WTC11 (cell line): Measurements from ENCODE around the gene TMX1. TPM values are rescaled to one million over a fixed set of nuclear protein-coding genes. Genes with fewer than 3 reads are reported as not detected.

Source experiments
- ATAC-seq: fragments of 200-7000 bp; cut with Tn5 transposase; 2 replicates; pipeline ENCODE4 v1.10.0; 2021; ENCODE audit warnings: mild to moderate bottlenecking, moderate library complexity
- CTCF ChIA-PET: fragments of 300-600 bp; sonication (Branson Sonifier 250); formaldehyde crosslinking; loops from one replicate; lab custom pipeline; 2021; ENCODE audit warnings: antibody characterized with exemption; lab: Charles Lee
- POLR2A ChIA-PET: fragments of 350-600 bp; sonication (Branson Sonifier 250); formaldehyde crosslinking; loops from one replicate; lab custom pipeline; 2021; ENCODE audit warnings: antibody characterized with exemption; lab: Charles Lee
- DNase-seq: peaks from one replicate; pipeline ENCODE4 v3.0.0; 2021; ENCODE audit warnings: low spot score
- H3K27ac Mint-ChIP-seq: 2 replicates; pipeline ENCODE4 v1.8.0; 2021; ENCODE audit warnings: mixed read lengths
- H3K27me3 Mint-ChIP-seq: 2 replicates; pipeline ENCODE4 v1.8.0; 2021; ENCODE audit warnings: low read depth, mild to moderate bottlenecking, moderate library complexity, mixed read lengths
- H3K36me3 Mint-ChIP-seq: 2 replicates; pipeline ENCODE4 v1.8.0; 2021; ENCODE audit warnings: mixed read lengths
- H3K4me1 Mint-ChIP-seq: 2 replicates; pipeline ENCODE4 v1.8.0; 2022; ENCODE audit warnings: mixed read lengths
- H3K4me3 Mint-ChIP-seq: 2 replicates; pipeline ENCODE4 v1.8.0; 2021; ENCODE audit warnings: mild to moderate bottlenecking, moderate library complexity, mixed read lengths
- H3K9me3 Mint-ChIP-seq: 2 replicates; pipeline ENCODE4 v1.8.0; 2021; ENCODE audit warnings: mixed read lengths
- CREB1 ChIP-seq: sonication (generic); formaldehyde crosslinking; IDR thresholded peaks from 2 replicates; pipeline ENCODE4 v1.8.0; 2023; ENCODE audit warnings: mild to moderate bottlenecking, missing genetic modification reagents
- CREM ChIP-seq: sonication (generic); formaldehyde crosslinking; IDR thresholded peaks from 2 replicates; pipeline ENCODE4 v1.8.1; 2022; ENCODE audit warnings: mild to moderate bottlenecking, missing genetic modification reagents, moderate library complexity
- IRF2 ChIP-seq: sonication (generic); formaldehyde crosslinking; IDR thresholded peaks from 2 replicates; pipeline ENCODE4 v1.8.0; 2022; ENCODE audit warnings: low read depth, missing genetic modification reagents, borderline replicate concordance
- JAZF1 ChIP-seq: fragments of 250-450 bp; sonication (Bioruptor Pico); IDR thresholded peaks from 2 replicates; pipeline ENCODE4 v1.9.0; 2021; ENCODE audit warnings: moderate library complexity, mild to moderate bottlenecking, inconsistent platforms
- MXD4 ChIP-seq: fragments of 250-450 bp; sonication (Bioruptor Pico); IDR thresholded peaks from 2 replicates; pipeline ENCODE4 v1.8.0; 2021; ENCODE audit warnings: mild to moderate bottlenecking, moderate library complexity, borderline replicate concordance
- NR1H2 ChIP-seq: sonication (generic); formaldehyde crosslinking; IDR thresholded peaks from 2 replicates; pipeline ENCODE4 v1.9.0; 2021; ENCODE audit warnings: mild to moderate bottlenecking, moderate library complexity, missing genetic modification reagents
- PRRX2 ChIP-seq: fragments of 250-450 bp; sonication (Bioruptor Pico); IDR thresholded peaks from 2 replicates; pipeline ENCODE4 v1.8.0; 2021; ENCODE audit warnings: mild to moderate bottlenecking
- SP1 ChIP-seq: sonication (generic); formaldehyde crosslinking; conservative IDR thresholded peaks from 2 replicates; pipeline ENCODE4 v1.8.1; 2022; ENCODE audit warnings: missing genetic modification reagents
- TCF7 ChIP-seq: sonication (generic); formaldehyde crosslinking; IDR thresholded peaks from 2 replicates; pipeline ENCODE4 v1.8.0; 2022; ENCODE audit warnings: mild to moderate bottlenecking, low read depth, missing genetic modification reagents, moderate library complexity
- TEAD1 ChIP-seq: sonication (generic); formaldehyde crosslinking; IDR thresholded peaks from 2 replicates; pipeline ENCODE4 v1.8.0; 2022; ENCODE audit warnings: mild to moderate bottlenecking, missing genetic modification reagents
- ZBTB21 ChIP-seq: sonication (generic); formaldehyde crosslinking; IDR thresholded peaks from 2 replicates; pipeline ENCODE4 v1.8.1; 2023; ENCODE audit warnings: mild to moderate bottlenecking, missing genetic modification reagents, borderline replicate concordance
- ZNF232 ChIP-seq: sonication (generic); formaldehyde crosslinking; IDR thresholded peaks from 2 replicates; pipeline ENCODE4 v1.8.0; 2022; ENCODE audit warnings: mild to moderate bottlenecking, missing genetic modification reagents
- ZNF263 ChIP-seq: sonication (generic); formaldehyde crosslinking; IDR thresholded peaks from 2 replicates; pipeline ENCODE4 v1.8.1; 2022; ENCODE audit warnings: low read depth, mild to moderate bottlenecking, moderate library complexity, missing genetic modification reagents
- ZNF396 ChIP-seq: fragments of 250-450 bp; sonication (Bioruptor Pico); IDR thresholded peaks from 2 replicates; pipeline ENCODE4 v1.8.0; 2021; ENCODE audit warnings: mild to moderate bottlenecking, moderate library complexity, borderline replicate concordance
- ZNF416 ChIP-seq: fragments of 250-450 bp; sonication (Bioruptor Pico); IDR thresholded peaks from 2 replicates; pipeline ENCODE4 v1.9.0; 2021; ENCODE audit warnings: mild to moderate bottlenecking, inconsistent platforms
- ZNF423 ChIP-seq: fragments of 250-450 bp; sonication (Bioruptor Pico); IDR thresholded peaks from 2 replicates; pipeline ENCODE4 v2.1.2; 2022; ENCODE audit warnings: mild to moderate bottlenecking, moderate library complexity
- ZNF671 ChIP-seq: fragments of 250-450 bp; sonication (Bioruptor Pico); IDR thresholded peaks from 2 replicates; pipeline ENCODE4 v1.8.0; 2021; ENCODE audit warnings: mild to moderate bottlenecking
- total RNA-seq: library from RNA; stranded (reverse); gene quantifications from 3 replicates; pipeline ENCODE4 v1.2.3, GENCODE V29; 2021
- TF ChIP-seq, protein P1 (sequence below): sonication (generic); formaldehyde crosslinking; IDR thresholded peaks from 2 replicates; pipeline ENCODE4 v1.8.1; 2023; ENCODE audit warnings: mild to moderate bottlenecking, missing genetic modification reagents, borderline replicate concordance
- TF ChIP-seq, protein P2 (sequence below): sonication (generic); formaldehyde crosslinking; IDR thresholded peaks from 2 replicates; pipeline ENCODE4 v1.8.1; 2023; ENCODE audit warnings: mild to moderate bottlenecking, missing genetic modification reagents, moderate library complexity
- TF ChIP-seq, protein P3 (sequence below): sonication (generic); formaldehyde crosslinking; IDR thresholded peaks from 2 replicates; pipeline ENCODE4 v1.8.0; 2023; ENCODE audit warnings: mild to moderate bottlenecking, missing genetic modification reagents
- TF ChIP-seq, protein P4 (sequence below): fragments of 250-450 bp; sonication (Bioruptor Pico); IDR thresholded peaks from 2 replicates; pipeline ENCODE4 v2.1.2; 2022; ENCODE audit warnings: mild to moderate bottlenecking, moderate library complexity
- TF ChIP-seq, protein P5 (sequence below): sonication (generic); formaldehyde crosslinking; IDR thresholded peaks from 2 replicates; pipeline ENCODE4 v1.8.1; 2023; ENCODE audit warnings: mild to moderate bottlenecking, missing genetic modification reagents

The TMX1 gene
- total RNA-seq, 1 experiment from 2014 or later = 40.9 TPM

DNA sequence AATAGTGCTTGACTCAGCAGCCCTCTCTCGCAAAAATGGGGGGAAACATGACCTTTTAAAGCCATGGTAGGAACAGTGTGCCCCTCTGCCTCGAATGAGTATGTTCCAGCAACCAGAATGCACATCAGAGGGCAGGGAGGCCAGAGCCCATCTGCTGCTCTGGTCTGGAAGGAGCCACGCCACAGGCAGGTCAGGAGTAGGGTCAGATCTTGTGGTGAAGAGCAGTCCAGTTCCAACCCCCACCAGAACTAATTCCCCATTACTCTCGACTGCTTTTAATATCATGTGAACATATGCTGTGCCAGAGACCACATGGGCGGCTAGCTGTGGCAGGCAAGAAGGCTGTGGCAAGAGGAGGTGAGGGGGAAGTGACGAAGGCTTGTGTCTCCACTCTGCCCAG is 34.6 kb upstream of the TMX1 start:
- Mint-ChIP-seq H3K4me3 (no peak overlapping the region), H3K9me3 (no peaks in the 10 kb centered on the region), H3K27me3 (no peaks in the 10 kb centered on the region), H3K4me1 (peaks cover 17% of the 10 kb centered on the region), H3K36me3 (no peaks in the 10 kb centered on the region), H3K27ac (no peak overlapping the region)
- TF ChIP-seq ZNF396 (CRISPR knock-in tag) (no peak), ZNF416 (no peak), TEAD1 (CRISPR knock-in tag) (no peak), NR1H2 (CRISPR knock-in tag) (no peak), CREB1 (CRISPR knock-in tag) (no peak), ZNF423 (CRISPR knock-in tag) (no peak), ZNF671 (no peak), IRF2 (no peak)
- TF ChIP-seq, protein P1, sequence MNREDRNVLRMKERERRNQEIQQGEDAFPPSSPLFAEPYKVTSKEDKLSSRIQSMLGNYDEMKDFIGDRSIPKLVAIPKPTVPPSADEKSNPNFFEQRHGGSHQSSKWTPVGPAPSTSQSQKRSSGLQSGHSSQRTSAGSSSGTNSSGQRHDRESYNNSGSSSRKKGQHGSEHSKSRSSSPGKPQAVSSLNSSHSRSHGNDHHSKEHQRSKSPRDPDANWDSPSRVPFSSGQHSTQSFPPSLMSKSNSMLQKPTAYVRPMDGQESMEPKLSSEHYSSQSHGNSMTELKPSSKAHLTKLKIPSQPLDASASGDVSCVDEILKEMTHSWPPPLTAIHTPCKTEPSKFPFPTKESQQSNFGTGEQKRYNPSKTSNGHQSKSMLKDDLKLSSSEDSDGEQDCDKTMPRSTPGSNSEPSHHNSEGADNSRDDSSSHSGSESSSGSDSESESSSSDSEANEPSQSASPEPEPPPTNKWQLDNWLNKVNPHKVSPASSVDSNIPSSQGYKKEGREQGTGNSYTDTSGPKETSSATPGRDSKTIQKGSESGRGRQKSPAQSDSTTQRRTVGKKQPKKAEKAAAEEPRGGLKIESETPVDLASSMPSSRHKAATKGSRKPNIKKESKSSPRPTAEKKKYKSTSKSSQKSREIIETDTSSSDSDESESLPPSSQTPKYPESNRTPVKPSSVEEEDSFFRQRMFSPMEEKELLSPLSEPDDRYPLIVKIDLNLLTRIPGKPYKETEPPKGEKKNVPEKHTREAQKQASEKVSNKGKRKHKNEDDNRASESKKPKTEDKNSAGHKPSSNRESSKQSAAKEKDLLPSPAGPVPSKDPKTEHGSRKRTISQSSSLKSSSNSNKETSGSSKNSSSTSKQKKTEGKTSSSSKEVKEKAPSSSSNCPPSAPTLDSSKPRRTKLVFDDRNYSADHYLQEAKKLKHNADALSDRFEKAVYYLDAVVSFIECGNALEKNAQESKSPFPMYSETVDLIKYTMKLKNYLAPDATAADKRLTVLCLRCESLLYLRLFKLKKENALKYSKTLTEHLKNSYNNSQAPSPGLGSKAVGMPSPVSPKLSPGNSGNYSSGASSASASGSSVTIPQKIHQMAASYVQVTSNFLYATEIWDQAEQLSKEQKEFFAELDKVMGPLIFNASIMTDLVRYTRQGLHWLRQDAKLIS = no peak
- TF ChIP-seq, protein P2, sequence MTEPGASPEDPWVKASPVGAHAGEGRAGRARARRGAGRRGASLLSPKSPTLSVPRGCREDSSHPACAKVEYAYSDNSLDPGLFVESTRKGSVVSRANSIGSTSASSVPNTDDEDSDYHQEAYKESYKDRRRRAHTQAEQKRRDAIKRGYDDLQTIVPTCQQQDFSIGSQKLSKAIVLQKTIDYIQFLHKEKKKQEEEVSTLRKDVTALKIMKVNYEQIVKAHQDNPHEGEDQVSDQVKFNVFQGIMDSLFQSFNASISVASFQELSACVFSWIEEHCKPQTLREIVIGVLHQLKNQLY (CRISPR knock-in tag) = no peak
- TF ChIP-seq, protein P3, sequence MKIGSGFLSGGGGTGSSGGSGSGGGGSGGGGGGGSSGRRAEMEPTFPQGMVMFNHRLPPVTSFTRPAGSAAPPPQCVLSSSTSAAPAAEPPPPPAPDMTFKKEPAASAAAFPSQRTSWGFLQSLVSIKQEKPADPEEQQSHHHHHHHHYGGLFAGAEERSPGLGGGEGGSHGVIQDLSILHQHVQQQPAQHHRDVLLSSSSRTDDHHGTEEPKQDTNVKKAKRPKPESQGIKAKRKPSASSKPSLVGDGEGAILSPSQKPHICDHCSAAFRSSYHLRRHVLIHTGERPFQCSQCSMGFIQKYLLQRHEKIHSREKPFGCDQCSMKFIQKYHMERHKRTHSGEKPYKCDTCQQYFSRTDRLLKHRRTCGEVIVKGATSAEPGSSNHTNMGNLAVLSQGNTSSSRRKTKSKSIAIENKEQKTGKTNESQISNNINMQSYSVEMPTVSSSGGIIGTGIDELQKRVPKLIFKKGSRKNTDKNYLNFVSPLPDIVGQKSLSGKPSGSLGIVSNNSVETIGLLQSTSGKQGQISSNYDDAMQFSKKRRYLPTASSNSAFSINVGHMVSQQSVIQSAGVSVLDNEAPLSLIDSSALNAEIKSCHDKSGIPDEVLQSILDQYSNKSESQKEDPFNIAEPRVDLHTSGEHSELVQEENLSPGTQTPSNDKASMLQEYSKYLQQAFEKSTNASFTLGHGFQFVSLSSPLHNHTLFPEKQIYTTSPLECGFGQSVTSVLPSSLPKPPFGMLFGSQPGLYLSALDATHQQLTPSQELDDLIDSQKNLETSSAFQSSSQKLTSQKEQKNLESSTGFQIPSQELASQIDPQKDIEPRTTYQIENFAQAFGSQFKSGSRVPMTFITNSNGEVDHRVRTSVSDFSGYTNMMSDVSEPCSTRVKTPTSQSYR (CRISPR knock-in tag) = no peak
- TF ChIP-seq, protein P4, sequence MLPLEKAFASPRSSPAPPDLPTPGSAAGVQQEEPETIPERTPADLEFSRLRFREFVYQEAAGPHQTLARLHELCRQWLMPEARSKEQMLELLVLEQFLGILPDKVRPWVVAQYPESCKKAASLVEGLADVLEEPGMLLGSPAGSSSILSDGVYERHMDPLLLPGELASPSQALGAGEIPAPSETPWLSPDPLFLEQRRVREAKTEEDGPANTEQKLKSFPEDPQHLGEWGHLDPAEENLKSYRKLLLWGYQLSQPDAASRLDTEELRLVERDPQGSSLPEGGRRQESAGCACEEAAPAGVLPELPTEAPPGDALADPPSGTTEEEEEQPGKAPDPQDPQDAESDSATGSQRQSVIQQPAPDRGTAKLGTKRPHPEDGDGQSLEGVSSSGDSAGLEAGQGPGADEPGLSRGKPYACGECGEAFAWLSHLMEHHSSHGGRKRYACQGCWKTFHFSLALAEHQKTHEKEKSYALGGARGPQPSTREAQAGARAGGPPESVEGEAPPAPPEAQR = no peak
- TF ChIP-seq, protein P5, sequence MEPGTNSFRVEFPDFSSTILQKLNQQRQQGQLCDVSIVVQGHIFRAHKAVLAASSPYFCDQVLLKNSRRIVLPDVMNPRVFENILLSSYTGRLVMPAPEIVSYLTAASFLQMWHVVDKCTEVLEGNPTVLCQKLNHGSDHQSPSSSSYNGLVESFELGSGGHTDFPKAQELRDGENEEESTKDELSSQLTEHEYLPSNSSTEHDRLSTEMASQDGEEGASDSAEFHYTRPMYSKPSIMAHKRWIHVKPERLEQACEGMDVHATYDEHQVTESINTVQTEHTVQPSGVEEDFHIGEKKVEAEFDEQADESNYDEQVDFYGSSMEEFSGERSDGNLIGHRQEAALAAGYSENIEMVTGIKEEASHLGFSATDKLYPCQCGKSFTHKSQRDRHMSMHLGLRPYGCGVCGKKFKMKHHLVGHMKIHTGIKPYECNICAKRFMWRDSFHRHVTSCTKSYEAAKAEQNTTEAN = no peak
- ChIA-PET POLR2A (interaction anchor here (0.7 kb wide), 1 partner anchor 220 kb away, joined by 4 read pairs; no protein-coding TSS in a partner anchor), CTCF (interaction anchor here (1.3 kb wide), 1 partner anchor 110 kb away, joined by 3 read pairs; the partner anchor contains the start of gene TRIM9)
- no peak for DNase-seq
- ATAC-seq = no peak

DNA sequence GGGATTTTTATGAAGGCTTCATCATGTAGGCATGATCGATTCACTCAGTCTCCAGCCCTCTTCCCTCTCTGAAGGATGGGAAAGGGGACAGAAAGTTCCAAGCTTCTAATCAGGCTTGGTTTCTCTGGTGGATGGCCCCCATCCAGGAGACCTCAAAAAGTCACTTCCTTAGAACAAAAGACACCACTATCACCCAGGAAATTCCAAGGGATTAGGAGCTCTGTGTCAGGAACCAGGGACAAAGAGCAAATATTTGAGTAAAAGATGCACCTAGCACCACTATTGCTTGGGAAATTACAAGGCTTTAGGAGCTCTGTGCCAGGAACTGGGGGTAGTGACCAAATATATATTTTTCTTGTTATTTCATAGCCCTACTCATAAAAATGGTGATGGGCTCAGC is 33.6 kb upstream of the TMX1 start:
- H3K4me3 Mint-ChIP-seq = no peak overlapping the region
- H3K9me3 Mint-ChIP-seq = no peaks in the 10 kb centered on the region
- no peaks in the 10 kb centered on the region for H3K36me3 Mint-ChIP-seq
- no peak; the same call in none of the 2 replicates for ATAC-seq
- H3K27ac Mint-ChIP-seq = no peak overlapping the region
- no peak for TF ChIP-seq SP1
- no peak for TF ChIP-seq CREM (CRISPR knock-in tag)
- no peak for TF ChIP-seq JAZF1 (CRISPR knock-in tag)
- TF ChIP-seq PRRX2 (CRISPR knock-in tag) = no peak
- TF ChIP-seq ZNF232 = no peak
- TF ChIP-seq TCF7 (CRISPR knock-in tag) = no peak
- TF ChIP-seq ZNF263 (CRISPR knock-in tag) = no peak
- no peak for TF ChIP-seq MXD4 (CRISPR knock-in tag)
- TF ChIP-seq ZBTB21 = no peak
- no peaks in the 10 kb centered on the region for H3K27me3 Mint-ChIP-seq
- no peak for DNase-seq
- H3K4me1 Mint-ChIP-seq = peaks cover 20% of the 10 kb centered on the region
- ChIA-PET POLR2A (interaction anchor here (0.7 kb wide), 1 partner anchor 221 kb away, joined by 4 read pairs; no protein-coding TSS in a partner anchor), CTCF (interaction anchor here (0.8 to 1.3 kb wide), 3 partner anchors 30 to 346 kb away, joined by 3 read pairs; partner anchors contain the start of gene TRIM9)
